NCI-H187 treated with DMSO at 0.1 percent for 48 hours (cell line): ENCODE data around the gene NCR2.

Experiments
- DNase-seq: peaks from one replicate; lab custom pipeline; 2025; lab: John Stamatoyannopoulos, UW

NCR2 gene

DNA sequence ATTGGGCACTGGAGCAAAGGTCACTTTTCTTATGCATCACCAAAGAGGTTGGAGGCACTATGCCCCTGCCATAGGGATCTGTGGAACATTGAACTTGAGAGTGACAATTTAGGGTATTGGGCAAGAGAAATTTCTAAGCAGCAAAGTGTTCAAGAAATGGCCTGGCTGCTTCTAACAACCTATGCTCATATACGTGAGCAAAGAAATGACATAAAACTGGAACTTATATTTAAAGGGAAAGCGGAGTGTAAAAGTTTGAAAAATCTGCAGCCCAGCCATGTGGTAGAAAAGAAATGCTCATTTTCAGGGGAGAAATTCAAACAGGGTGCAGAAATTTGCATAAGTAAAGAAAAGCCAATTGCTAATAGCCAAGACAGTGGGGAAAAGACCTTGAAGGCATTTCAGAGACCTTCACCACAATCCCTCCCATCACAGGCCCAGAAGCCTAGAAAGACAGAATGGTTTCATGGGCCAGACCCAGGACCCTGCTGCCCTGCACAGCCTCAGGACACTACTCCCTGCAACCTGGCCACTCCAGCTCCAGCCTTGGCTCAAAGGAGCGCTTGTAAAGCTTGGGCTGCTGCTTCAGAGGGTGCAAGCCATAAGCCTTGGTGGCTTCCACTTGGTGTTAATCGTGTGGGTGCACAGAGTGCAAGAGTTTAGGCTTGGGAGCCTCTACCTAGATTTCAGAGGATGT lies 24.4 kb downstream of the NCR2 start:
- no peak for DNase-seq

DNA sequence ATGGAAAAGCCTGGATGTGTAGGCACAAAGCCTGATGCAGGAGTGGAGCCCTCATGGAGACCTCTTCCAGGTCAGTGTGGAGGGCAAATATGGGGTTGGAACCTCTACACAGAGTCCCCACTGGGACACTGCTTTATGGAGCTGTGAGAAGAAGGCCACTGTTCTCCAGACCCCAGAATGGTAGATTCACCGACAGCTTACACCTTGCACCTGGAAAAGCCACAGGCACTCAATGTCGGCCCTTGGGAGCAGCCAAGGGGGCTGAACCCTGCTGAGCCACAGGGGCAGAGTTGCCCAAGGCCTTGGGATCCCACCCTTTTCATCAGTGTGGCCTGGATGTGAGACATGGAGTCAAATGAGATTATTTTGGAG lies 24.9 kb downstream of the NCR2 start:
- no peak for DNase-seq

- no peak for DNase-seq
Measured at GRCh38 chr6:41366150-41366549, 30.7 kb downstream of the NCR2 start.

DNA sequence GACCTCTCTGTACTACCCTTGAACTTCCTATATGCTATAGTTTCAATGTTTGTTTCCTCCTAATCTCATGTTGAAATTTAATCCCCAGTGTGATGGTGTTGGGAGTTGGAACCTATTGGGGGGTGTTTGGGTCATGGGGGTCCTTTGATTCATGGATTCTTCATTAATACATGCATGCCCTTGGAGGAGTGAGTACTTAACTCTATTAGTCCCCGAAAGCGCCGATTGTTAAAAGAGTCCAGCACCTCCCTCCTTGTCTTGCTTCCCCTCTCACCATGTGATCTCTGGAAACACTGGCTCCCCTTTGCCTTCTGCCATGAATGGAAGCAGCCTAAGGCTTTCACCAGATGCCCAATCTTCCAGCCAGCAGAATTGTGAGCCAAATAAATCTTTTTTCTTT lies 31.7 kb downstream of the NCR2 start:
- no peak for DNase-seq

- DNase-seq, result peak; percentile 56
Measured at GRCh38 chr6:41367700-41368099, 32.3 kb downstream of the NCR2 start.

- no peak for DNase-seq
Measured at GRCh38 chr6:41370488-41371111, 35.2 kb downstream of the NCR2 start.

GRCh38 chr6:41371461-41371991 lies 36.1 kb downstream of the NCR2 start:
- DNase-seq, result no peak

DNA sequence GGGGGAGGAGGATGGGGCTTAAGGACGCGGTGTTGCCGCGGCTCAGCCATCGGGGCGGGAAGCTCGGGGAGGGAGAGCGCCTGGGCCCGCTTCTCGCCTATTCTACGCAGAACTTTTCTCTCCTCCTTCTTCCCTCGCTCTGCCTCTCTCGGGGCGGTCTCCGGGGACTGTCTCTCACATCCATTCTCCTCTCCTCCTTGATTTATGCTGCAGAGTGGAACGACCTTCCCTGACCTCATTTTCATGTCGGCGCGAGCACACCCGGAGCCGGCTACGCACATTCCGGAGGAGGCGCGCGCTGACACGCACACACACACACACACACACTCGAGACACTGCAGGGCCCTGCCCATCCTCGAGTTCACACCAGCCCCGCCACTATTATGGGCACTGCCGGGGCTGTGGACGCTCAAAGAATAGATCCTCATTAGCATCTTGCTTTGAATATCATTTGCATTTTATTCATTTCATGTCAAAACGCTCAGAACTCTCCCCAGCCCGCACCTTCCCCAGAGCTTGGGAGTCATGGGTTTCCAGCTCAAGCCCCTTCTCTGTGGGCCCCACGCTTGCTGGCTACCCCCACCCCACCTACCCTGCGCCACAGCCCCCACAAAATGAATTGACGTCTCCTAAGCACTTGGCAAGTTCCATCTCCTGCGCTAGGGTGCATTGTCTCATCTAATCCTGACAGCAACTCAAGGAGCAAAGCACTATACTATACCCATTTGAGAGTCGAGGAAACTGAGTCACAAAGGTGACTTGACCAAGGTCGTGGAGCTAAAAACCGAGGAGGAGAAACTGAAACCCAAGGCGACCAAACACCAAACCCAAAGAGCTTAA lies 36.8 kb downstream of the NCR2 start:
- no peak for DNase-seq

- no peak for DNase-seq
Measured at GRCh38 chr6:41372832-41373626, 37.6 kb downstream of the NCR2 start.

- DNase-seq, result no peak
Measured at GRCh38 chr6:41373627-41373918, 38.2 kb downstream of the NCR2 start.

- DNase-seq, result no peak
Measured at GRCh38 chr6:41373919-41374617, 38.7 kb downstream of the NCR2 start.

DNA sequence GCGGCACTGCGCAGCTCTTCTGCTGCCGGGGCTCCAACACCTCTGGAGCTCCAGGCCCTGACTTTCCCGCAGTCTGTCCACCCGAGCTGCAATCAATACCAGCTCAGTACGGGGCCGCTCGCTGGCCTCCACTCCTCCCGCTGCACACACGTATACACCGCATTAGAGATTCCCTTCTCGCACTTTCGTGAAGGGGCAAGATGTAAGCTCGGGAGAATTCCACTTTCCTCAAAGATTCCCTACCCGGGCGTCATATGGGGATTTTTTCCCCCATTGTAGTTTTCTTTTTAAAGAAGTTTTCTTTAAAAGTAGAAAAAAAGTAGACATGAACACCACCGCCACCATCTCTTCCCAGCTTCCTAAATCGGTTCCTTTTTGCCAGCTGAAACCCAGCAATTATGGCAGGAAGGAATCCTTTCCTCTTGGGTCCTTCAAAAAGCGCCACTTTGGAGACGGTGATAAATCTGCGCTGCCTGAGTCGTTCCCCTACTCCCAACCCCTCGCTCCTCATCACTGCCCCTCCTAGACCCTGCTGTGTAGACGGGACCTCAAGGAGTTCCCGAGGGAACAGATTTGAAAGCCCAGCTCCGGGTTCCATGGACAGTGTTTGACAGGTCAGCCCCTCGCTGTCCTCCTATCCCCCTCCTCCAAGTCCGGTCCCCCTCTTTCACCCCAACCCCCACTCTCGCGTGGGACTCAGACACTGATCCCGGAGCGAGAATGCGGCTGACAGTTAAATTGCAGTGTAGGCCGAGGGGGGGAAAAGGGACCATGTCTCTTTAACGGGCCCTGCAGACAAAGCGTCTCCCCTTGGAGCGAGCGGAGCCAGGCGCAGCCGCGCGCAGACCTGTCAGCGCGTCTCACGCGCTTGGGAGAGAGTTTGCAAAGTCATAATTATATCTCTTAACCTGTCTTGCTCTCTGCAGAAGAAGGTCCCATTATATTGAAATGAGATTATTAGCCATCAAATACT lies 39.5 kb downstream of the NCR2 start:
- no peak for DNase-seq

- DNase-seq, result no peak
Measured at GRCh38 chr6:41375598-41376151, 40.3 kb downstream of the NCR2 start.

- DNase-seq, result no peak
Measured at GRCh38 chr6:41376176-41376575, 40.8 kb downstream of the NCR2 start.

GRCh38 chr6:41377071-41377470 lies 41.7 kb downstream of the NCR2 start:
- DNase-seq, result no peak

DNA sequence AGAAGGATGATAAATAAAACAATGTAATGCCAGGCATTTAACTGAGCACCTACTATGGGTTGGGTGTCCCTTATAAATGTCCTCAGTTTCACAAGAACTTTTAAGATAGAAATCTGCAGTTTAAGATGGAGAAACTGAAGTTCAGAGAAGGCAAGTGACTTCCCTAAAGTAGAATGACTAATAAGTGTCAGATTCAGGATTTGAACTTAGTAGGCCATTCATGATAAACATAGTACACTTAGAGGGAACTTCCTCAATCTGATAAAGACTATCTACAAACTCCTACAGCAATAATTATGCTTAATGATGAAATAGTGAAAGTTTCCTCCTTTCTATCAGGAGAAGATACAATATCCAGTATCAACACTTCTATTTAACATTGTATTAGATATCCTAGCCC lies 43.9 kb downstream of the NCR2 start:
- no peak for DNase-seq

DNA sequence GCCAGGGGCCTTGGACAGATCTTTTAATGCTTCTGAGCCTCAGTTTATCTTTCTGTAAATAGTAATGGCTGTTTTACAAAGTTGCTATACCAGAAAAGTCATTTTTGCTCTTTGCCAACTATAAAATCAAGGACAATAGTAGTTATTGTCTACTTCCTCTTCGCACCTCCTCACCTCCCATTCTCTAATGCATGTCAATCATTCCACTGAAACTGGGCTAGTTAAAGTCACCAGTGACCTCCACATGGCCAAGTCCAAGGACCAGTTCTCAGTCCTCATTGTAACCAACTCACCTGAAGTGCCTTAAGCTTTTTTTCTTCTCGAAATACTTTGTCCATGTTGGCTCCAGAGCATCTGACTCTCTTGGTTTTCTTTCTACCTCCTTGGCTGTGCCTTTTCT lies 51.2 kb downstream of the NCR2 start:
- DNase-seq, result no peak

GRCh38 chr6:41392246-41392645 lies 56.8 kb downstream of the NCR2 start:
- no peak for DNase-seq

- no peak for DNase-seq
Measured at GRCh38 chr6:41396335-41396734, 60.9 kb downstream of the NCR2 start.

DNA sequence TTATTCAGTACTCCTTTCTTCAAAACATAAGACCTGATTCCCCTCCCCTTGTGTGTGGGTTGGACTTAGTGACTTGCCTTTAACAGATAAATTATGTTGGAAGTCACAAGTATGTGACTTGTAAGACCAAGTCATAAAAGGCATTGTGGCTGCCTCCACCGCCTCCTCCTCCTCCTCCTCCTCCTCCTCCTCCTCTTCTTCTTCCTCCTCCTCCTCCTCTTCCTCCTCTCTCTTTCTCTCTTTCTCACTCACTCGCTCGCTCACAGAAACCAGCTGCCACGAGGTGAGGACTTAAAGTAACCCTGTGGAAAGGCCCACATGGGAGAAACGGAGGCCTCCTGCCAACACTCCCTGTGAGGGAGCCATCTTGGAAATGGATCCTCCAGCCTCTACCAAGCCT lies 64.0 kb downstream of the NCR2 start:
- DNase-seq, result no peak
